COR-L47 (cell line): Measurements from ENCODE around the gene PGM3.

Source experiments
- DNase-seq: peaks from one replicate; lab custom pipeline; 2025; lab: John Stamatoyannopoulos, UW

PGM3 gene

GRCh38 chr6:83183082-83183828, 9.8 kb downstream of the PGM3 start:
- no peak for DNase-seq

DNA sequence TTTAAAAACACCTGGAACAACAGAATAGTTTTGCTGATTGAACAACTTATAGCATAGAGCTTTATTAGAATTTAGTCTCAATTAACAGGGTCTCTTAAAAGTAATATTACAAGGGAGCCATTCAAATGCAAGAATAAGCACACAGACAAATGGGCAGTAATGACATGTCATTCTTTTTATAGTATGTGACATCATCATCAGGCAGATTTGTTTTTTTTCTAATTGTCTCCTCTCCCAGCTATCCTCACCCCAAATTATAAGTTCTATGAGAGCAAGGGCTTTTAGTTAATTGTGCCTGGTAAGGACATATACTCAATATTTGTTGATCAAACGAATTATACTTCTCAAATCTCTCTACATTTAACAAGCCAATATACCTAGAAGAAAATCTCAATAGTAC, 11.0 kb downstream of the PGM3 start:
- DNase-seq, result no peak

DNA sequence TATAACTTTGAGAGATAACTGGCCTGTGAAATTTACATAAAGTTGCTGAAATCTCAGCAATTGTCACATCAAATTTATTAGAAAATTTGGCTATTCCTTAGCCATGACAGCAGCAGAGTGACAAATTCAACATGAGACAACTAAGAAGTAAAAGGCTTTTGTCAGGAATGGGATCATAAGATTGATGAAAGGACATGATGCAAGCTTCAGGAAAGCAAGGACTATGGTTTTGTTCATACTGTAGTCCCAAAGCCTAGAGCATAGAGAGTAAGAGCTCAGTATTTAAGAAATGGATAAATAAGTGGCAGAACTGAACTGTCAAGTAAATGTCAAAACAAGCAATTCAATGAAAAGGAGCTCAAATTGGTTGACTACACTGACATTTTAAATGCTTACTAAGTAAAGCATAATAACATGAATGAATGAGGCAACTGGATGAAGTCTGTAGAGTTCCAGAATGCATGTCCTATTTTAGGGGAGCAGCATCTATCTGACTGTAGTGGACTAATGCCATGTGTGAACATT, 12.6 kb downstream of the PGM3 start:
- DNase-seq, result no peak

DNA sequence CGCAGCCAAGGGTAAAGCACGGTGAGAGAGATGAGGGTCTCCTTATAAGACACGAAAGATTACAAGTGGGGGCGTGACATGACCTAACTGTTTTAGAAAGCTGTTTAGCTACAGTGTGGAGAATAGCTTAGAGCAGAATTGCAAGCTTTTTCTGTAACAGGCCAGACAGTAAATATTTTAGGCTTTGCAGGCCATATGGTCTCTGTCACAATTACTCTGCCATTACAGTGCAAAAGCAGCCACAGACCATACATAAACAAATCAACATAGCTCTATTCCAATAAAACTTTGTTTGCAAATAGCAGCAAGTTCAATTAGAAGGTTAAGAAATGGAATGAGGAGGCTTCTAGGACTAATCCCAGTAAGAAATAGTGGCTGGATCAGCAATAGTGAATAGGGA, 16.8 kb downstream of the PGM3 start:
- no peak for DNase-seq

DNA sequence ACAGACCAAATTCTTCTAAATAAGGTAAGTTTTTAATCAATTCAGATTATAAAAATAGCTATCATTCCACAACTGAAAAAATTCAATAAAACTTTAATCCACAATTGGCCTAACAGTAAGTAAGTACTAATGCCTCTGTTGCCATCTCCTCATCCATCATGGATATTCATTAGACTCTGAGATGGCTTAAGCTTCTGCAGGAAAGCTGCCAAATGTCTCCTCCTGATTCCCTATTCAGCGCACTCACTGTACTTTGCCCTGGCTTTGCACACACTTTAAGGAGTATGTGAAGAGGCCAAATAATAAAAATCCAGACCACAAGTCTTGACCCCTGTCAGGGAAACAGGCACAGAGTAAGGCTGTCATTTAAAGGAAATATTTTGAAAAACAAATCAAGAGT, 23.6 kb downstream of the PGM3 start:
- DNase-seq, result no peak

DNA sequence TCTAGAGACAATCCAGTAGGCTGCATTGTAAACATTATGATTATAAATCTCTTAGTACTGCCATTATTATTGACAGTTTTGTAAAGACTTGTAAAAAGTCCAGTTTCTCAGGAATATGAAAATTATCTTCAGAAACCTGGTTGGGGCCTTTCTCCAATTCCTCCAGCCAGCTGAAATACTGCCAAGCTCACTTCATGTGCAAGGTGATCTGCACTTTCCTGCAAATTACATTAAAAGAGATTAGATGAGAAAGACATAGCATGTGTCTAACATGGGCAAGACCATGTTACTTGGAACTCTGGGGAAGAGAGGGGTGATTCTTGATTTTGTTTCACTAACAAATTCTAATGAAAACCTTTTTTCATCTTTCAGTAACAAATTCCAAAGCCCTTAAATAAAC, 24.0 kb downstream of the PGM3 start:
- no peak for DNase-seq

DNA sequence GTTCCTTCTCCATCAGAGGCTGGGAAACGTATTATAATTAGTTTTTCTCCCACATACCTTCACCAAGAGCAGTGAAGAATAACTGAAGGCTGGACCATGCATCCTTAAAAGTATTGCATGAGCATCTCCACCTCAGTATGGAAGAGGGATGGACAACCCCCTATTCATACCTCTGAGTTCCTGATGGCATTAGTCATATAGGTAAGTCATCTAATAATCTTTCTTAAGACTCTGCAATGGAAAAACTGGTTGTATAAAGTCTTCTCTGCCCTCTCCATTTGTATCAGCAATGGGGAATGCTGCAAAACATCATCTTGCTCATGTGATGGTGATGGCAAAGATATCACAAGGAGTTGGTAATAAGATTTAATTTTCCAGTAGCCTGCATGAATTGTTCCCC, 24.5 kb downstream of the PGM3 start:
- no peak for DNase-seq

- DNase-seq, result no peak
These were observed 25.3 kb downstream of the PGM3 start for GRCh38 chr6:83167726-83168278.

DNA sequence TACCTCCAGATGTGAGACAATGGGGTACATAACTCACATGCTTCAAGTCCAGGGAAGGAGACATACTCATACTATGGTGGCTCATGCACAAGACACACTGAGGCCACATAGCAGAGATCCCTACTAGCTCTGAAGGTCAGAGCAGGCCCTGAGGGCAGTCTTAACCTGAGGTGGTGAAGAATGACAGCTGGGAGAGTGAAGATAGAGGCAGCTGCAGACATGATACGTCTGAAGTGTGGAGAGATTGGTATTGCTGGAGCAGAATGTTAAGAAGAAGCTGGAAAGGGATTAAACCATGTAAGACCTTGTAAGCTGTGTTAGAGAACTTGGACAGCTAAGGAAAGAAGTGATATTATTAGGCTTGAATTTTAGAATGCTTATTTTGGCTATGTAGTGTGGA, 32.9 kb downstream of the PGM3 start:
- DNase-seq, result no peak

GRCh38 chr6:83155794-83156193, 37.3 kb downstream of the PGM3 start:
- no peak for DNase-seq

DNA sequence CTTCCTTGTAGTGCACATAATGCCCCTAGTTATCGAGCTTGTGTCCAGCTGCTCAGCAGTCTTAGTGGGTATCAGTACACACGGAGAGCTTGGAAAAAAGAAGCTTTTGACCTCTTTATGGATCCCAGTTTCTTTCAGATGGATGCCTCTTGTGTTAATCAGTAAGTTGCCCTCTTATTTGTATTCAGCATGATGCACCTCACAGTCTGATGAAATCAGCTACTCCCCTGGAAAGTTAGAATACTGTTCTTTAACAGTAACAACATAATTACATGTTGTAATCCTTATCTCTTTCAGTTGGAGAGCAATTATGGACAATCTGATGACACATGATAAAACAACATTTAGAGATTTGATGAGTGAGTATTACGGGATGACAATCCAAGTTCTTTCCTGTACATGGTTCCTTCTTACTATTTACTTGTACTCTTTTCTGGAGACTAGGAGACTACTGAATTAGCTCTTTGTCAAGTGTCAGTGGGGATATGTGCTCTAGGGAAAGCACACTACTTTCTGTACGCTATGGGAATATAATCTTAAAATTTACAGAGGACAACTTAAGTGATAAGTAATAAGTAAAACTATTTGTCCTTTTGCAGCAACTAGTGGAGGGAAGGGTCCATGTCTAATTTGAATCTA, 39.1 kb downstream of the PGM3 start:
- no peak for DNase-seq

DNA sequence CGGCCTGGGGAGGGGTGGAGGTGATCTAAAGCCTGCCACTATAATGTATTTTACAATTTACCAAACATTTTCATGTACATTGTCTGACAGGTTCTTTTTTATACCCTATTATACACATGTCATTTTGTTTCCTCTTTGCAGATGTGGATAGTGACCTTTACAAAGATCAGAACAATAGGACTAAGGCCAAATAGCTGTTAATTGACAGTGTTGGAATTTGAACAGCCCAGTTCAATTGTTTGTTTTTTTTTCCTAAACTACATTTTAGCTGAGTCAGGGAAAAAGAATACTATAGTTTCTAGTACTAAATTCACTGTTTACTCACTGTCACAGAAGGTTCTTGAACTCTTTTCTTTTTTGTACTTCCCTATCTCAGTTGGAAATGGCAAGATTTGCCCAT, 40.2 kb downstream of the PGM3 start:
- no peak for DNase-seq

DNA sequence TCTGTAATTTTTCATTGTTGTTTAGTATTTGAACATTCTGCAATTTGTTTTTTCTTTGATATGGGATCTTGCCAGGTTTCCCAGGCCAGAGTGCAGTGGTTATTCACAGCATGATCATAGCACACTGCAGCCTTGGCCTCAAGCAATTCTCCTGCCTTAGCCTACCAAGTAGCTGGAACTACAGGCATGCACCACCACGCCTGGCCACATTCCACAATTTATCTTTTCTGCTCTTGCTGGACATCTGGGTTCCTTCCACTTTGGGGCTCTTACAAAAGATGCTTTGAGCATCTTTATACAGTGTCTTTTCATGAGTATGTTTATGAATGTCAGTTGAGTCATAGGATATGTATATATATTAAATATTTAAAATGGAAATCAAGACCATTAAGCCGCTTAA, 42.0 kb downstream of the PGM3 start:
- DNase-seq, result no peak

DNA sequence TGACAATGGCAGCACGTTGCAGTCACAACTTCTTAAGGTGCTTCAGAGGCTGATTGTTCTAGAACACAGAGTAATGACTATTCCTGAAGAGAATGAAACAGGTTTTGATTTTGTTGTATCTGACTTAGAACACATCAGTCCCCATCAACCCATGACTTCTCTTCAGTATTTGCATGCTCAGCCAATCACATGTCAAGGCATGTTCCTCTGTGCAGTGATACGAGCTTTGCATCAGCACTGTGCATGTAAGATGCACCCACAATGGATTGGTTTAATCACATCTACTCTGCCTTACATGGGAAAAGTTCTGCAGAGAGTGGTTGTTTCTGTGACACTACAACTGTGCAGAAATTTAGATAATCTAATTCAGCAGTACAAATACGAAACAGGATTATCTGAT, 54.3 kb downstream of the PGM3 start:
- DNase-seq, result no peak

DNA sequence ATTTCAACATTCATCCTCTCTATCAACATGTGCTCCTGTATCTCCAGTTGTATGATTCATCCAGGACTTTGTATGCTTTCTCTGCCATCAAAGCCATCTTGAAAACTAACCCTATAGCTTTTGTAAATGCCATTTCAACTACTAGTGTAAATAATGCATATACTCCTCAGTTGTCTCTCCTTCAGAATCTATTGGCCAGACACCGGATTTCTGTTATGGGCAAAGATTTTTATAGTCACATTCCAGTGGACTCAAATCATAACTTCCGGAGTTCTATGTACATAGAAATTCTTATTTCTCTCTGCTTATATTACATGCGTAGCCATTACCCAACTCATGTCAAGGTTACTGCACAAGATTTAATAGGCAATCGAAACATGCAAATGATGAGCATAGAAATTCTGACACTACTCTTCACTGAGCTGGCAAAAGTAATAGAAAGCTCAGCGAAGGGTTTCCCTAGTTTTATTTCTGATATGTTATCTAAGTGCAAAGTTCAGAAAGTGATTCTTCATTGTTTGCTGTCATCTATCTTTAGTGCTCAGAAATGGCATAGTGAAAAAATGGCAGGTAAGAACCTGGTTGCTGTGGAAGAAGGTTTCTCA, 54.8 kb downstream of the PGM3 start:
- DNase-seq, result no peak

DNA sequence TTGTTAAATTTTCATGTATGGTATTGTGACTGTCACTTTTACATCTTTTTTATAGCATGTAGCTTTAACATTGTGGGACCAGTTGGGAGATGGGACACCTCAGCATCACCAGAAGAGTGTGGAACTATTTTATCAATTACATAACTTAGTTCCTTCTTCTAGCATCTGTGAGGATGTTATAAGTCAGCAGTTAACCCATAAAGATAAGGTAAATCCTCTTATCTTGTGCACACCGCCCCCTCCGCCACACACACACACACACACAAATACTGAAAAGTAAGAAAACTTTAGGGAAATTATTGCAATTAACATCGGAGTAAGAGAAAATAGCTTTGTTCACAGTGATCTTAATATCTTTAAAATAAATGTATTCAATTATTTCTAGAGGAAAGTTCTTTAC, 60.9 kb downstream of the PGM3 start:
- no peak for DNase-seq

DNA sequence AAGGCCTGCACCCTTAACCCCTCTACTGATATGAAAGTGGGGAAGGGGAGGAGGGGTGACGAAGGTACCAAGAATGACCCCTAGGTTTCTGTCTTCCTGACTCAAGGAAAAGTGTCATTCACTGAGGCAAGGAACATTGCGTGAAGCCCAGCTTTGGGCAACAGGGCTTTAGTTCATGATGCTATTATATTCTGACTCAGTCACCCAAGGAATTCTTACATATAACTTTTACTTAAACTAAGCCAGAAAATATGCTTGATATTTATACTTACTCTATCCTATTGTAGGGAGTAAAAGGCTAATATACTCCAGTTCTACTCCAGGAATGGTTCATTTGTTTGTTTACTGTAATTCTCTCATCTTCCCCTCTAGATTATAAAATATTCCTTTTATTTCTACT, 65.1 kb downstream of the PGM3 start:
- no peak for DNase-seq

DNA sequence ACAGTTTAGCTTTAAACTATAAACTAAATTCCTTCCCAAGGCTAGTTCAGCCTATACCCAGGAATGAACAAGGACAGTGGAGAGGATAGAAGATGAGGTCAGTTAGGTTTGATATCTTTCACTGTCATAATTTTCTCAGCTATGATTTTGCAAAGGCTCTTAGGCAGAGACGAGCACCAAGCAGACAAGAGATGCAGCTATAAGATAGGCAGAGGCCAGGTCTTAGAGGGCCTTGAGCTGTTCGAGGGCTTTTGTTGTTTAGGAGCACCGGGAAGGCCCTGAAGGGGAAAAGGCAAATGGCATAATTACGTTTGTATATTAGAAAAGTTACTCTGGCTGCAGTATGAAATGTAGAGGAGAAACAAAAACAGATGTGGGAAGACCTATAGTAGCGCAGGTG, 65.8 kb downstream of the PGM3 start:
- DNase-seq, result no peak

DNA sequence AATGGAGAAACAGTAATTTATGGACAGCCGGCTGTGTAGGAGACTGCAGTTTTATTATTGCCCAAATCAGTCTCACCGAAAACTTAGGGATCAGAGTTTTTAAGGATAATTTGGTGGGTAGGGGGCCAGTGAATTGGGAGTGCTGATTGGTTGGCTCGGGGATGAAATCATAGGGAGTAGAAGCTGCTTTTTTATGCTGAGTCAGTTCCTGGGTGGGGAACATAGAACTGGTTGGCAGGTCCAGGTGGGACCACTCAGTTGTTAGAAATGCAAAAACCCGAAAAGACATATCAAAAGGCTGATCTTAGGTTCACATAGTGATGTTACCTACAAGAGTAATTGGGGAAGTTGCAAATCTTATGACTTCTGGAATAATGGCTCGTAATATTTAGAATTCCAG, 66.3 kb downstream of the PGM3 start:
- DNase-seq, result no peak

DNA sequence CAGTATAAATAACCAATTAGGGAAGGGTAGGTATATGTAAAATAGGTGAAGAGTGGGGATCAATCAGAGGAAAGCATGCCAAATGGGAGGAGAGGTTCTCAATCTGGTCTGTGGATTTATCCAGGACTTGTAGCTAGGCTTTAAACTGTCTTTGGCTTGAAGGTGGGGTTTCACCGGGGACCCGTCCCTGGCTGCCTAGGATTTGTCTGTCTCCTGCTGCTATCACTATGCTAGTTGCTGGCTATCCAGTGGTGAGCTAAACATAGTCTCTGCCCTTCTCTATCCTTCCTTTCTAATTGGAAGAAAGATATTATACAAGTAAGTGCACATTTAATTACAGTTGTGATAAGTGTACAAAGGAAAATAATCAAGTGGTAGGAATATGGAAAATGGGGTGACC, 66.8 kb downstream of the PGM3 start:
- no peak for DNase-seq

DNA sequence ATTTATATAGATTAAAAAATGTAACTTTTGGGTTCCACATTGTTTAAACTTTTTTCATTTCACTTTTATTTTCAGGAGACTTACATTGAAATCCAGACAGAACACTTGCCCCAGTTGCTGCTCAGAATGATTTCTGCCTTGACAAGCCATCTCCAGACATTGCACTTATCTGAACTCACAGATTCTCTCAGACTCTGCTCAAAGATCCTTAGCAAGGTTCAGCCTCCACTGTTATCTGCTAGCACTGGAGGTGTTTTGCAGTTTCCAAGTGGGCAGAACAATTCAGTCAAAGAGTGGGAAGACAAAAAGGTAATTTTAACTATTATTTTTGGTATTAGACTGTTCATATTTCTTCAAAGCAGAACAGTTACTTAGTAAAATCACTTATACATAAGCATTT, 67.6 kb downstream of the PGM3 start:
- DNase-seq, result no peak

DNA sequence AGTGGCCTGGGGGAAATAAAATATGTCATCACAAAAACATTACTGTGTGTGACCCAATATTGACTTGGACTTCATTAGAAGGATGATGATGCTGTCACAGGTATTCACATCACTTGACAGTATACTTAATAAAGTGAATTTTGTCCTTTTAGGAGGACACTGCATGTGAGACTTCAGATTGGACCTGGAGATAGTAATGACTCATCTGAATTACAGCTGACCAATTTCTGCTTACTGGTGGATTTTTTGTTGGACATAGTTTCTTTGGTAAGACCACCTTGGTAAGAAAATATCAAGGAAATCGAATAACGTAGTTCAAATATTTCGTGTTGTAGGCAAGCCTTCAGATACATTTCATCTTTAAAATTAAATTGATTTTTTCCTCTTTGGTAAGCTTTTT, 68.5 kb downstream of the PGM3 start:
- no peak for DNase-seq

DNA sequence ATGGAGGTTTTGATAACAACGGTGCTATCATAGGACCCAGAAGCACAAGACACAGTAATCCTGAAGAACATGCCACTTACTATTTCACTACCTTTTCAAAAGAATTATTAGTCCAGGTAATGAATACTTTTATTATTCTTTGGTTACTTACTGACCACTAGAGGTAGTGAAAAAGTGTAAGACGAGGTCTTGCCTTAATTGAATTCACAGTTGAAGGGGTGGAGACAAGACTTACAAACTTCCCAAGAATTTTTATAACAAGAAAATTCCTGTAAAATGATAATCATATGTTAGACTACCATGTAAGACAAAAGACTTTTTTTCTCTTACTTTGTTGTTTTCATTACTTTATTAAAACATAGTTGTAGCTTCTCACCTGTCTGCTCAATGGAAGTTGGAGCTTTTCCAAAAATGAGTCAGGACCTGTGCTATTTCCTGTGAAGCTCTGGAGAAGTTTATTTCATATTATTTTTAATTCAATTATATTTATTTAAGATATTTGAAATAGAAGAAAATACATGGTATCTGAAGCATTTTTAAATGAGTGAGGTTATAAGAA, 73.2 kb downstream of the PGM3 start:
- no peak for DNase-seq
